Central memory CD8-positive, alpha-beta T cell (primary cell): Measurements from ENCODE around the gene EZH2.

Source experiments
- ATAC-seq: fragments of 150-1000 bp; cut with Tn5 transposase; replicated peaks from 2 replicates; pipeline ENCODE4 v1.10.0; 2022; ENCODE audit warnings: mild to moderate bottlenecking, moderate FRiP score, moderate number of reproducible peaks; ENCODE audit not compliant: poor library complexity, severe bottlenecking; ENCODE audit errors: extremely low read depth
- DNase-seq, 2 donors: peaks; one replicate each; pipeline ENCODE4 v3.0.0; 2021; ENCODE audit warnings: low spot score in 2 of 2
- H3K27ac Mint-ChIP-seq: one replicate; pipeline ENCODE4 v1.8.0; 2022; ENCODE audit warnings: low read depth, mild to moderate bottlenecking, moderate library complexity, mixed read lengths
- H3K27me3 Mint-ChIP-seq: one replicate; pipeline ENCODE4 v1.8.0; 2022; ENCODE audit warnings: mixed read lengths
- H3K36me3 Mint-ChIP-seq: one replicate; pipeline ENCODE4 v1.8.0; 2022; ENCODE audit warnings: mild to moderate bottlenecking, moderate library complexity, mixed read lengths; ENCODE audit not compliant: insufficient read depth
- H3K4me1 Mint-ChIP-seq: one replicate; pipeline ENCODE4 v1.8.0; 2022; ENCODE audit warnings: mixed read lengths
- H3K4me3 Mint-ChIP-seq: one replicate; pipeline ENCODE4 v1.8.0; 2022; ENCODE audit warnings: mild to moderate bottlenecking, moderate library complexity, mixed read lengths
- H3K9me3 Mint-ChIP-seq: one replicate; pipeline ENCODE4 v1.8.0; 2022; ENCODE audit warnings: mixed read lengths

The EZH2 gene

DNA sequence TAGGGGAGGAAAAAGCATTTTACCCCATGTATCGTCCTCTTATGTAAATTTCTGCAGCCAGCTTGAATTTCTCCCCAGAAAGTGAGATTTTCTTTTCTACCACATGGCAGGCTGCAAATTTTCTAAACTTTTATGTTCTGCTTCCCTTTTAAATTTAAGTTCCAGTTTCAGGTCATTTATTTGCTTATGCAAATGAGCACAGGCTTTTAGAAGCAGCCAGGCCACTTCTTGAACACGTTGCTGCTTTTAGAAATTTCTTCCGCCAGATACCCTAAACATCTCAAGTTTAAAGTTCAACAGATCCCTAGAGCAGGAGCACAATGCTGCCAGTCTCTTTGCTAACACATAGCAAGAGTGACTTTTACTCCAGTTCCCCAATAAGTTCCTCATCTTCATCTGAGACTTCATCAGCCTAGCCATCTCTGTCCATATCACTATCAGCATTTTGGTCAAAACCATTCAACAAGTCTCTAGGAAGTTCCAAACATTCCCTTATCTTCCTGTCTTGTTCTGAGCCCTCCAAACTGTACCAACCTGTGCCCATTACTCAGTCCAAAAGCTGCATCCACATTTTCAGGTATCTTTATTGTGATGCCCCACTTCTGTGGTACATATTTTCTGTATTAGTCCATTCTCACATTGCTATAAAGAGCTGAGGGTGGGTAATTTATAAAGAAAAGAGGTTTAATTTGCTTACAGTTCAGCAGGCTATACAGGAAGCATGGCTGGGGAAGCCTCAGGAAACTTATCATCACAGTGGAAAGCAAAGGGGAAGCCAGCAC, 16.3 kb downstream of the EZH2 start:
- no peaks in the 10 kb centered on the region for H3K27me3 Mint-ChIP-seq
- H3K36me3 Mint-ChIP-seq: peaks cover 13% of the 10 kb centered on the region
- no peak for ATAC-seq
- H3K9me3 Mint-ChIP-seq: peaks cover 9% of the 10 kb centered on the region
- H3K4me1 Mint-ChIP-seq: peaks cover 17% of the 10 kb centered on the region
- no peak overlapping the region for H3K4me3 Mint-ChIP-seq
- no peak for DNase-seq
- H3K27ac Mint-ChIP-seq: peak overlapping the region; percentile 9

DNA sequence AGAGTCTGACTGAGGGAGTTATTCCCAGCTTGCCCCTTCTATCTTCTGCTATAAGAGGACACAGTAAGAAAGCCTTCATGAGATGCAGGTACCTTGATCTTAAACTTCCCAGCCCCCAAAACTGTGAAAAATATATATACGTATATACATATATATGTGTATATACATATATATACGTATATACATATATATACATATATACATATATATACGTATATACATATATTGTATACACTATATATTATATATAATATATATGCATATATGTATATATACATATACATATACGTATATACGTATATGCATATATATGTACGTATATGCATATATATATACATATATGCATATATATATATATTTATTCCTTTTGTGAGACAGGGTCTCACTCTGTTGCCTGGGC, 17.7 kb downstream of the EZH2 start:
- Mint-ChIP-seq H3K4me3 (no peak overlapping the region), H3K27me3 (no peaks in the 10 kb centered on the region), H3K4me1 (peaks cover 17% of the 10 kb centered on the region), H3K27ac (no peak overlapping the region), H3K36me3 (peaks cover 13% of the 10 kb centered on the region), H3K9me3 (peaks cover 9% of the 10 kb centered on the region)
- ATAC-seq (no peak), DNase-seq (no peak)

DNA sequence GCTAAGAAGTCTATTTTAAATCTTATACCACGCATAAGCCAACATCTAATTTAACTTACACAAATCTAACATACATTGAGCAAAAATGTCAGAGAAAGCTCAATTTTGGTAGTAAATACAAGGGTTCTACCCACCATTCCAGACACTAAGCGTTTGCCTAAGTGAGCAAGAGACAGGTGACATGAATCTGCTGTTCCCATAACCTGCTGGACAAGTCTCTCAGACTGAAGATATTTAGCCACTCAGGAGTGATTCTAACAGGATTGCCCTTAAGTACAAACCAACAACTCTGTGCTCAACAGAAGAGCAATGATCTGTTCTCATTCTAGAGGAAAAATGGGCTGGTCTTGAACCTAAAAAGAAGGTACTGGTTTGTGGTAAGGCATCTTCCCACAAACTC, 18.8 kb downstream of the EZH2 start:
- no peak for DNase-seq
- Mint-ChIP-seq H3K4me3 (no peak overlapping the region), H3K9me3 (peaks cover 9% of the 10 kb centered on the region), H3K4me1 (peaks cover 17% of the 10 kb centered on the region), H3K27ac (no peak overlapping the region), H3K27me3 (no peaks in the 10 kb centered on the region), H3K36me3 (peaks cover 13% of the 10 kb centered on the region)
- ATAC-seq: no peak

DNA sequence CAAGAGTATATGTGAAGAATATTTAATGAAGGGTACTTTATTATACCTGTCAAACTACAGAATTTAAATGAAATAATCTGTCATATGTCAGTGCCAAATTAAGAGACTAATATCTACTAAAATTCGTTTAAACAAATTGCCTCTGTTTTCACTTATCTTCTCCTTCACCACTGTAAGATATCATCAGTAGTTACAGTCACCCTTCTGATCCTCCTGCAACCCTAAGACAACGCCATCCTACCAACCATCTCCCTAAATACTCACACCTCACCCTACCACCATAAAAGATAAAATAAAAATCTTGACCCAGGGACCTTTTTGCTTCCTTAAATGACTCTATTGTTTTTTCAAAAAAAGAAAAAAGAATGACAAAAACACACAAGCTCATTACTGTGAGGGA, 20.8 kb downstream of the EZH2 start:
- no peak for DNase-seq
- no peak overlapping the region for H3K4me3 Mint-ChIP-seq
- H3K9me3 Mint-ChIP-seq: peaks cover 8% of the 10 kb centered on the region
- H3K27me3 Mint-ChIP-seq: no peaks in the 10 kb centered on the region
- H3K4me1 Mint-ChIP-seq: peaks cover 17% of the 10 kb centered on the region
- no peak overlapping the region for H3K27ac Mint-ChIP-seq
- ATAC-seq: no peak
- peaks cover 13% of the 10 kb centered on the region for H3K36me3 Mint-ChIP-seq

DNA sequence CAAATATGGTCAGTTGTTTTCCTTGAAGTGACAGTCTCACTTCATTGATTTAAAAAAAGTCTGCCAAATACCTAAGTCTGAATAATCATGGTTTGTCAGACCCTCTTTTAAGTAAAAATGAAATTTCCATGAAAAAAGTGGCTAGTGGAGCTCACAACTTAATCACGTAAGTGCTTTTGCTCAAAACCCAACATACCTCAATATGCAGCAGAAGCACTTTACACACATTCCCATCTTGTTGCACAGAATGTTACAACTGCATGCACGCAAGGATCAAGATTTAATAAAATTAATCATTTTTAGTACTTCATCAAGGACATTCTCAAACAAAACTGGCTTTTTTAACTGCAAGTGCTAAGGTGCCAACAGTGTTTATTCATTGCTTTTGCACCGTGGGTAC, 21.6 kb downstream of the EZH2 start:
- DNase-seq (no peak), ATAC-seq (no peak)
- no peak overlapping the region for H3K4me3 Mint-ChIP-seq
- peaks cover 10% of the 10 kb centered on the region for H3K36me3 Mint-ChIP-seq
- H3K4me1 Mint-ChIP-seq: peaks cover 17% of the 10 kb centered on the region
- H3K27ac Mint-ChIP-seq: no peak overlapping the region
- no peaks in the 10 kb centered on the region for H3K27me3 Mint-ChIP-seq
- H3K9me3 Mint-ChIP-seq: no peaks in the 10 kb centered on the region

DNA sequence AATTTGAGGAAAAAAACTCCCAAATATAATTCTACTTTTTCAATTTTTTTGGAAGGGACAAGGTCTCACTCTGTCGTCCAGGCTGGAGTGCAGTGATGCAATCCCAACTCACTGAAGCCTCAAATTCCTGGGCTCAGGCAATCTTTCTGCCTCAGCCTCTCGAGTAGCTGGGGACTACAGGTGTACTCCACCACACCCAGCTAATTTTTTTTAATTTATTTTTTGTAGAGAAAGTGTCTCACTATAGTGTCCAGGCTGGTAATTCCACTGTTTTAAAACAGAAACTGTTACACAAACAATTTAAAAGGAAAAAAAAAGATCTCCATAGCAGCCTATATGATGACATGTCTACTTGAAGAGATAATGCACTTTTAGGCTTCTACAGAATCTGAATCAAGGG, 25.6 kb downstream of the EZH2 start:
- Mint-ChIP-seq H3K27me3 (no peaks in the 10 kb centered on the region), H3K36me3 (peaks cover 6% of the 10 kb centered on the region), H3K4me1 (peaks cover 14% of the 10 kb centered on the region), H3K4me3 (no peak overlapping the region), H3K27ac (no peak overlapping the region), H3K9me3 (no peaks in the 10 kb centered on the region)
- ATAC-seq: no peak
- no peak for DNase-seq

DNA sequence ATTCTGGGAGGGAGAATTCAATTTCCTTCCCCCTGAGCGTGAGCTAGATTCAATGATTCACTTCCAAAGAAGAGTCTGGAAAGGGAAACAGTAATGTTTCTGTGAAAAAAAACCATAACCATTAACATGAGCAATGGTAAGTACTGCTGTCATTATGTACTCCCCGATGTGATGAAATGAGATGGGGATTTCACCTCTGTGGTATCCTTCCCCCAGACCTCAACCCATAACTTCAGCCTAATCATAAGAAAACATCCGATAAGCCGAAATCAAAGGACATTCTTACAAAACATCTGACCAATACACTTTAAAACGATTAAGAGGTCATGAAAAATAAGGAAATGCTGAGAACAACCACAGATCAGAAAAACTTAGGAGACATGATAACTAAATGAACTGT, 27.2 kb downstream of the EZH2 start:
- no peak for ATAC-seq
- H3K36me3 Mint-ChIP-seq: peaks cover 8% of the 10 kb centered on the region
- DNase-seq: no peak
- H3K4me3 Mint-ChIP-seq: no peak overlapping the region
- H3K27me3 Mint-ChIP-seq: no peaks in the 10 kb centered on the region
- peaks cover 10% of the 10 kb centered on the region for H3K4me1 Mint-ChIP-seq
- H3K9me3 Mint-ChIP-seq: no peaks in the 10 kb centered on the region
- peak overlapping the region; percentile 49 for H3K27ac Mint-ChIP-seq

DNA sequence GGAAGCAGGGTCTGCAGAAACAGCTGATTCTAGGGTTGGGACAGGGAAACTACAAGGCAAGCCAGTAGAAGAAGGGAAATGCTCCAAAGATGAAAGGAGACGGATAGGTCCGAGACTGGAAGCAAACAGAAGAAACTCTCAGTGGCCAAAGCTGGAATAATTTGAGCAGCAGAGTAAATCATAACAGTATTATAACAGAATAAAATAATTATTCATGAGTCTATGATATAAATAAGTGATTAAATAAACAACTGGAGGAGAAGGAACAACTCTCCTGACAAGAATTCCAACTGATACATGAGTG, 27.6 kb downstream of the EZH2 start:
- Mint-ChIP-seq H3K4me1 (peaks cover 11% of the 10 kb centered on the region), H3K36me3 (peaks cover 8% of the 10 kb centered on the region), H3K9me3 (no peaks in the 10 kb centered on the region), H3K27ac (peak overlapping the region; percentile 74), H3K27me3 (no peaks in the 10 kb centered on the region), H3K4me3 (peak overlapping the region; percentile 71)
- ATAC-seq: no peak
- DNase-seq: no peak

DNA sequence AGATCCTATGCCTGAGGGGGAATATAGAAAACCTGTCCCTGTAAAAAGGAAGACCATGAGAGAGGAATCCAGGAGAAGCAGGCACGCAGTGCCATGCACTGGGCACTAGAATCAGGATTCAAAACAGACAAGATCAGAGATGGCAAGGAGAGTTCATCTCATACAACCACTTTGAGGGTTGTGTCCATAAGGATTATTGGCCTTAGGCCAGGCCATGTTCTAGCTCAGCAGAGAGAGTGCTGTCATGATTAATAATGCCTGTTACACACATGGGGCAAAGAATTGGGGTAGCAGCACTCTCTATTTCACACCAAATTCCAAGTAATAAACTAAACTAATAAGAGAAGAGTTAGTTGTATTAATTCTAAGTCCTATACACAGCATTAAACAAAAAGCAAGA, 29.1 kb downstream of the EZH2 start:
- no peaks in the 10 kb centered on the region for H3K9me3 Mint-ChIP-seq
- H3K27me3 Mint-ChIP-seq: no peaks in the 10 kb centered on the region
- no peak for ATAC-seq
- DNase-seq: no peak
- H3K4me1 Mint-ChIP-seq: peaks cover 16% of the 10 kb centered on the region
- H3K4me3 Mint-ChIP-seq: no peak overlapping the region
- peaks cover 12% of the 10 kb centered on the region for H3K36me3 Mint-ChIP-seq
- H3K27ac Mint-ChIP-seq: no peak overlapping the region

DNA sequence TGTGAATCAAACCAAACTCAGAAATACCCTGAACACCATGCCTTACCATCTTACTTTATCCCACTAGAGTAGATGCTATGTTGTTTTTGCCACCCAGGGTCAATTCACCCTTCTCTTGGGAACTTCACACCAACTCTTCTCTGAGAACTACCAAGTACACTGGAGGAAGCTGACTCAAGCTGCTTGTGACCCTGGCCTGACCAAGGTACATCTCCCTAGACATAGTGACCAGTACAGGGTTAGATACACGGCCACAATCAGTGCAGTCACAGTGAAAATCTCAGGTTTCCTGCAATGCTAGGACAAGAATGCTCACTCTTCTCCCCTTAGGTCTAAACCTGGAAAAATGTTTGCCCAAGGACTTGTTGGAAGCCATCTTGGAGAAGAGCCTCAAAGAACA, 31.8 kb downstream of the EZH2 start:
- Mint-ChIP-seq H3K27me3 (no peaks in the 10 kb centered on the region), H3K27ac (no peak overlapping the region), H3K36me3 (peaks cover 10% of the 10 kb centered on the region), H3K4me1 (peaks cover 33% of the 10 kb centered on the region), H3K4me3 (no peak overlapping the region), H3K9me3 (no peaks in the 10 kb centered on the region)
- ATAC-seq (no peak), DNase-seq (no peak)

DNA sequence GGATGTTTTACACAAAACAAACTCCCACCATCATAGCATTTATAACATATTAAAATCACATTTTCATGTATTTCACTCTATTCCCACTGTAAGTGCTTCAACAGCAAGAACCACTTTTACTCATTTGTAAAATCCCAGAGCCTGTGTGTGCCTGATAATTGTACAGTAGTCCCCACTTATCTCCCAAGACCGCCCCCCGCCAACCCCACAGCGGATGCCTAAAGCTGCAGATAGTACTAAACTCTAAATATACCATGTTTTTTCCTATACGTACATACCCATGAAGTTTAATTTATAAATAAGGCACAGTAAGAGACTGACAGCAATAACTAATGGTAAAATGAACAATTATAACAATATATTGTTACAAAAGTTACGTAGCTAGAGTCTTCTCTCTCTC, 33.5 kb downstream of the EZH2 start:
- Mint-ChIP-seq H3K4me3 (no peak overlapping the region), H3K27ac (no peak overlapping the region)

DNA sequence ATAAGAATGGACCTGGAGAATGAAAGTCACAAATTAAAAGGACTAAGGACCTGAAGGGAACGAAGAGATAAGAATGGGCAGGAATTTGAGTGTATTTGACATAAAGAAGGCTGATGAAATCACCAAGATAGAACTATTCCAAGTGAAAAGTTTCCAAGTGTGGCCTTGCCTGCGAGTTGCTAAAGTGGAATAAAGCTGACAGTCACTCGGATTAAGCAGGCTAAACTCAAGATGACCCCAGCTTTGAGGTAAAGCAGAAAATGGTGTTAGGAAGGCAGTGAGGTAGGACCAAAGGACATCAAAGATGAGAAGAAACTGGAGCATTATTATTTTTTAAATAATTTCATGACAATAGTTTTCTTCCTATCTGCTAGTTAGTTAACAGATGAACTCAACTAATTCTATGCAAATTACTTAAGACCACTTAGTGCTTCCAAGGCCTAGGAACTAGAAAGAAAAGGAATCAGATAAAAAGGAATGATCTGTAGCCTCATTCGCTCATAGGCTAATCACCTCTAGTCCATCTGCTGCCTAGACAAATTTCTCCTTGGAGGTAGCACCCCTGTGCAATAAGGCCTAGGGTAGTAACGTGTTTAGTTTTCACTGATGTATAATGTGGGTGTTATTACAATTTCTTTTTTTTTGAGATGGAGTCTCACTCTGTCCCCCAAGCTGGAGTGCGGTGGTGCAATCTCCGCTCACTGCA, 34.5 kb downstream of the EZH2 start:
- Mint-ChIP-seq H3K4me3 (no peak overlapping the region), H3K9me3 (no peaks in the 10 kb centered on the region), H3K4me1 (peaks cover 37% of the 10 kb centered on the region), H3K27ac (no peak overlapping the region), H3K36me3 (peaks cover 16% of the 10 kb centered on the region), H3K27me3 (no peaks in the 10 kb centered on the region)
- ATAC-seq: no peak
- no peak for DNase-seq

More for the DNA sequence above, 33.5 kb downstream of the EZH2 start:
- ATAC-seq (no peak), DNase-seq (no peak)
- Mint-ChIP-seq H3K36me3 (peaks cover 17% of the 10 kb centered on the region), H3K27me3 (no peaks in the 10 kb centered on the region), H3K4me1 (peaks cover 35% of the 10 kb centered on the region), H3K9me3 (no peaks in the 10 kb centered on the region)
